ENCODE data around the gene APOF. TPM values are rescaled to one million over a fixed set of nuclear protein-coding genes. Genes with fewer than 3 reads are reported as not detected.

APOF gene
- total and polyA plus RNA-seq, 2 of the 13 experiments (the other 11 are each of a cell fraction or from before 2014, with no cell fraction given): 3.3 to 23.9 TPM

DNA sequence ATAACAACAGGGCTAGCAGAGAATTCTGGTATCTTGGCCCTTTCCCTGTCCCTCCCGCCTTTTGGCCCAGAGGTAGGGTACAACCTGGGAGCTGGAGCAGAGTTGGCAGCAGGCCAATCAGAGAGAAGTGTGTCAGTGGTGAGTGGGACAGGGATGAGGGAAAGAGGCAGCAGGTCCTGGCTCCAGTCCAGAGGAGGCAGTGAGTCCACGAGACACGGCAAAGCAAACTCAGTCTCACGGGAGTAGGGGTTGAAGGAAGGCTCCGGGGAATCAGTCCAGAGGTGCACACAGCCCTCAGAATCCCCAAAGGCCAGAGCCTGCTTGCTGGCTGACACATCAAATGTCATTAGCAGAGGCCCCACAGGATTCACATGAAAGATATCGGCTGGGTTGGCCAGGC, 36.1 kb downstream of the APOF start:
- H3K27ac ChIP-seq (ENCODE audit: extremely low read length, insufficient read depth, low read length): no peak overlapping the region
- H2AFZ ChIP-seq (ENCODE audit: low read length): no peak overlapping the region
- in situ Hi-C loops (cut with HindIII; ENCODE audit: extremely low pct_ligation_motif_present, low pct_unique_long_range_greater_than_20kb) (no loop called here), intact Hi-C loops (cut with micrococcal nuclease; ENCODE audit: unreplicated experiment) (no loop called here)
- H3K9ac ChIP-seq (ENCODE audit: insufficient read depth, low read depth, low read length): no peak overlapping the region
- POLR2A ChIA-PET: no interaction called here
- peaks cover 22 to 58% of the 10 kb centered on the region in 2 experiments; a peak in 4 of 5 replicates for H3K36me3 ChIP-seq (replicated peaks in 1 of 2; ENCODE audit: control insufficient read depth in 1 of 2, insufficient read depth in 2 of 2, low read length in 2 of 2)
- H4K20me1 ChIP-seq (ENCODE audit: insufficient read depth, low read length): no peaks in the 10 kb centered on the region
- FAIRE-seq: no peak
- H3K4me3 ChIP-seq (replicated peaks in 1 of 3; ENCODE audit: insufficient read depth in 1 of 3, low read depth in 2 of 3, low read length in 3 of 3): no peak overlapping the region
- CTCF ChIA-PET (ENCODE audit: low intra/inter-chr PET ratio, low total read pairs): no interaction called here
- no peak for ATAC-seq
- H3K9me3 ChIP-seq (ENCODE audit: low read length): no peaks in the 10 kb centered on the region
- 94% methylated on average over 6 of the region's 6 CpGs for WGBS (ENCODE audit: low lambda C conversion rate)
- H3K79me2 ChIP-seq (ENCODE audit: insufficient read depth, low read length): no peaks in the 10 kb centered on the region
- DNase-seq (ENCODE audit: low spot score): no peak
- TF ChIP-seq CBX1 (IDR thresholded peaks at IDR 0.05; ENCODE audit: low read depth): no peak
- no peak for TF ChIP-seq ZEB1 (IDR thresholded peaks at IDR 0.05; ENCODE audit: insufficient replicate concordance, low read depth)
- TF ChIP-seq, protein P1, sequence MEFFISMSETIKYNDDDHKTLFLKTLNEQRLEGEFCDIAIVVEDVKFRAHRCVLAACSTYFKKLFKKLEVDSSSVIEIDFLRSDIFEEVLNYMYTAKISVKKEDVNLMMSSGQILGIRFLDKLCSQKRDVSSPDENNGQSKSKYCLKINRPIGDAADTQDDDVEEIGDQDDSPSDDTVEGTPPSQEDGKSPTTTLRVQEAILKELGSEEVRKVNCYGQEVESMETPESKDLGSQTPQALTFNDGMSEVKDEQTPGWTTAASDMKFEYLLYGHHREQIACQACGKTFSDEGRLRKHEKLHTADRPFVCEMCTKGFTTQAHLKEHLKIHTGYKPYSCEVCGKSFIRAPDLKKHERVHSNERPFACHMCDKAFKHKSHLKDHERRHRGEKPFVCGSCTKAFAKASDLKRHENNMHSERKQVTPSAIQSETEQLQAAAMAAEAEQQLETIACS (CRISPR knock-in tag; IDR thresholded peaks at IDR 0.05): no peak
- TF ChIP-seq NR3C1 (CRISPR knock-in tag; IDR thresholded peaks at IDR 0.05): no peak
- peaks cover 19% of the 10 kb centered on the region for H3K4me1 ChIP-seq (ENCODE audit: insufficient read depth, low read length)
- BruUV-seq (replicated peaks): no TSS peak
- H3K27me3 ChIP-seq (ENCODE audit: control insufficient read depth in 1 of 2, insufficient read depth in 2 of 2, low read length in 2 of 2): no peaks in the 10 kb centered on the region
- H3K4me2 ChIP-seq (ENCODE audit: low read depth, low read length): no peak overlapping the region

DNA sequence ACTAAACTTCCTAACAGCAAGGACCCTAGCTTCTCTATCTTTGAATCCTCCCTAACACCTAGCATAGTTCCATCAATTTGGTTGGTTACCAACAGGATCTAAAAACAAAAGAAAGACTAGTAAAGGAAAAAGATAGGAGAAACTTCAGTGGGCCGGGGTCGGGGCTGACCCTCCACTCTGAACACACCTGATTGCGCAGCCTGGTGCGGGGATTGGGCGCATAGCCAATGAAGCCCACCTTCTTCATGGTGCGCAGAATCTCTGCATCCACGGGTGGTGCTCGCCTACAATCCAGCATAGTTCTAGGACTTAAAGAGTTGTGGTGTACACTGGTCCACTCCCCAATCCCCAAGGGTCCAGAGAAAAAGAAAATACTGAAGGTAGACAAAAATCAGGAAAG, 36.5 kb downstream of the APOF start:
- DNase-seq (ENCODE audit: low spot score): no peak
- no peak for TF ChIP-seq PPARG (CRISPR knock-in tag; conservative IDR thresholded peaks at IDR 0.05)
- no peak for TF ChIP-seq ZKSCAN8 (CRISPR knock-in tag; IDR thresholded peaks at IDR 0.05; ENCODE audit: borderline replicate concordance)
- no peak for TF ChIP-seq ZSCAN25 (CRISPR knock-in tag; IDR thresholded peaks at IDR 0.05)
- no peak for TF ChIP-seq EP300 (IDR thresholded peaks at IDR 0.05; ENCODE audit: low read depth in 2 of 2, low read length in 2 of 2)
- TF ChIP-seq EP300 (CRISPR knock-in tag; IDR thresholded peaks at IDR 0.05; ENCODE audit: borderline replicate concordance): no peak
- TF ChIP-seq ZNF557 (CRISPR knock-in tag; IDR thresholded peaks at IDR 0.05): no peak
- TF ChIP-seq GTF2F1 (IDR thresholded peaks at IDR 0.05; ENCODE audit: low read length): no peak
- no peak for TF ChIP-seq ZZZ3 (CRISPR knock-in tag; IDR thresholded peaks at IDR 0.05; ENCODE audit: borderline replicate concordance)
- TF ChIP-seq KAT7 (CRISPR knock-in tag; IDR thresholded peaks at IDR 0.05; ENCODE audit: borderline replicate concordance): no peak
- no peak for TF ChIP-seq SIX4 (CRISPR knock-in tag; IDR thresholded peaks at IDR 0.05)
- TF ChIP-seq MEIS1 (CRISPR knock-in tag; IDR thresholded peaks at IDR 0.05; ENCODE audit: borderline replicate concordance): no peak
- no peaks in the 10 kb centered on the region for H3K9me3 ChIP-seq (ENCODE audit: low read length)
- intact Hi-C loops (cut with micrococcal nuclease; ENCODE audit: unreplicated experiment): no loop called here
- H3K4me2 ChIP-seq (ENCODE audit: low read depth, low read length): no peak overlapping the region
- peaks cover 15% of the 10 kb centered on the region for H3K4me1 ChIP-seq (ENCODE audit: insufficient read depth, low read length)
- H4K20me1 ChIP-seq (ENCODE audit: insufficient read depth, low read length): no peaks in the 10 kb centered on the region
- ATAC-seq: no peak
- H3K4me3 ChIP-seq (replicated peaks in 1 of 3; ENCODE audit: insufficient read depth in 1 of 3, low read depth in 2 of 3, low read length in 3 of 3): no peak overlapping the region
- ChIA-PET POLR2A (interaction anchor here (0.9 kb wide), 1 partner anchor 10 kb away, joined by 3 read pairs; the partner anchor contains the start of gene CNPY2), CTCF (ENCODE audit: low intra/inter-chr PET ratio, low total read pairs) (no interaction called here)
- no peaks in the 10 kb centered on the region for H3K79me2 ChIP-seq (ENCODE audit: insufficient read depth, low read length)
- no peak overlapping the region for H3K27ac ChIP-seq (ENCODE audit: extremely low read length, insufficient read depth, low read length)
- H3K36me3 ChIP-seq (replicated peaks in 1 of 2; ENCODE audit: control insufficient read depth in 1 of 2, insufficient read depth in 2 of 2, low read length in 2 of 2): peaks cover 22 to 58% of the 10 kb centered on the region in 2 experiments; a peak in 4 of 5 replicates
- FAIRE-seq: no peak
- in situ Hi-C loops (cut with HindIII; ENCODE audit: extremely low pct_ligation_motif_present, low pct_unique_long_range_greater_than_20kb): no loop called here
- 99% methylated on average over 8 of the region's 8 CpGs for WGBS (ENCODE audit: low lambda C conversion rate)
- no peak overlapping the region for H2AFZ ChIP-seq (ENCODE audit: low read length)
- no peak overlapping the region for H3K9ac ChIP-seq (ENCODE audit: insufficient read depth, low read depth, low read length)
- no peaks in the 10 kb centered on the region for H3K27me3 ChIP-seq (ENCODE audit: control insufficient read depth in 1 of 2, insufficient read depth in 2 of 2, low read length in 2 of 2)
- no TSS peak for BruUV-seq (replicated peaks)
